HepG2 (cell line): ENCODE results near the gene SLC35B2. TPM values are rescaled to one million over a fixed set of nuclear protein-coding genes. Genes with fewer than 3 reads are reported as not detected.

Experiments used
- ATAC-seq: fragments of 200-7000 bp; cut with Tn5 transposase; 3 replicates; pipeline ENCODE4 v1.9.1; 2020; ENCODE audit warnings: mild to moderate bottlenecking, moderate library complexity
- Bru-seq: library from RNA; stranded (reverse); fragments of 400-500 nt; gene quantifications from one replicate; lab custom pipeline; 2021; lab: Mats Ljungman, UMichigan
- BruChase-seq, 2 experiments: library from RNA; stranded (reverse); fragments of 400-500 nt; gene quantifications; one replicate each; lab custom pipeline; 2021; lab: Mats Ljungman, UMichigan
- BruUV-seq: library from RNA; stranded (reverse); fragments of 400-500 nt; replicated peaks from 2 replicates; lab custom pipeline; 2021; lab: Mats Ljungman, UMichigan
- CTCF ChIA-PET: fragments of 300-600 bp; formaldehyde crosslinking; extraction: SDS; loops from one replicate; lab custom pipeline; 2021; ENCODE audit warnings: low total read pairs, inconsistent platforms, low intra/inter-chr PET ratio; lab: Yijun Ruan, JAX
- POLR2A ChIA-PET: fragments of 350-600 bp; sonication (Branson Sonifier 250); formaldehyde crosslinking; loops from one replicate; lab custom pipeline; 2020; ENCODE audit warnings: antibody characterized with exemption, inconsistent platforms; lab: Yijun Ruan, JAX
- DNase-seq: peaks from one replicate; pipeline ENCODE4 v3.0.0-alpha.2; 2015; ENCODE audit warnings: low spot score
- FAIRE-seq: peaks from 3 replicates; lab custom pipeline; 2011; peaks lifted over from hg19 to GRCh38; lab: Jason Lieb, UNC
- H2AFZ ChIP-seq: one replicate; pipeline ENCODE4 v1.6.1; 2011; ENCODE audit warnings: low read length, inconsistent platforms
- H3K27ac ChIP-seq: fragments of 300-600 bp; 3 replicates; pipeline ENCODE4 v1.8.0; 2011; ENCODE audit warnings: mixed run types, mild to moderate bottlenecking, mixed read lengths, low read length, inconsistent platforms; ENCODE audit not compliant: insufficient read depth; ENCODE audit errors: extremely low read length
- H3K27me3 ChIP-seq, 2 experiments: fragments of 200-600 bp in 1 of 2; 2 replicates in 1 of 2; 3 replicates in 1 of 2; pipeline versions ENCODE4 v1.6.0 to v1.8.0; 2011; ENCODE audit warnings: low read length in 2 of 2, mild to moderate bottlenecking in 2 of 2, moderate library complexity in 2 of 2, inconsistent platforms in 1 of 2; ENCODE audit not compliant: insufficient read depth in 2 of 2, control insufficient read depth in 1 of 2
- H3K36me3 ChIP-seq, 2 experiments: fragments of 200-600 bp in 1 of 2; replicated peaks in 1 of 2; 2 replicates in 1 of 2; 3 replicates in 1 of 2; pipeline versions ENCODE4 v1.5.1 to v1.8.0; 2011; ENCODE audit warnings: low read length in 2 of 2, inconsistent platforms in 1 of 2; ENCODE audit not compliant: insufficient read depth in 2 of 2, control insufficient read depth in 1 of 2
- H3K4me1 ChIP-seq: 2 replicates; pipeline ENCODE4 v1.5.1; 2012; ENCODE audit warnings: low read length, inconsistent platforms; ENCODE audit not compliant: insufficient read depth
- H3K4me2 ChIP-seq: 2 replicates; pipeline ENCODE4 v1.6.0; 2011; ENCODE audit warnings: low read depth, low read length, inconsistent platforms
- H3K4me3 ChIP-seq, 3 experiments: fragments of 200-600 bp in 1 of 3; sonication (generic), shearing (Covaris generic) in 1 of 3; replicated peaks in 1 of 3; 2 replicates each; pipeline ENCODE4 v1.5.1; 2011 to 2016; ENCODE audit warnings: low read length in 3 of 3, inconsistent platforms in 2 of 3, low read depth in 2 of 3, mild to moderate bottlenecking in 2 of 3, control low read depth in 1 of 3, mixed read lengths in 1 of 3; ENCODE audit not compliant: insufficient read depth in 1 of 3
- H3K79me2 ChIP-seq: one replicate; pipeline ENCODE4 v1.6.1; 2011; ENCODE audit warnings: low read length, inconsistent platforms; ENCODE audit not compliant: insufficient read depth
- H3K9ac ChIP-seq: 2 replicates; pipeline ENCODE4 v1.6.0; 2011; ENCODE audit warnings: mild to moderate bottlenecking, low read depth, low read length, inconsistent platforms; ENCODE audit not compliant: insufficient read depth
- H3K9me3 ChIP-seq: 2 replicates; pipeline ENCODE4 v1.5.1; 2012; ENCODE audit warnings: mild to moderate bottlenecking, low read length
- H4K20me1 ChIP-seq: 2 replicates; pipeline ENCODE4 v1.6.0; 2011; ENCODE audit warnings: inconsistent platforms, mild to moderate bottlenecking, low read length, moderate library complexity; ENCODE audit not compliant: insufficient read depth
- HCFC1 ChIP-seq: fragments of 150-350 bp; IDR thresholded peaks from 2 replicates; pipeline ENCODE4 v1.6.1; 2014; ENCODE audit warnings: low read depth, low read length
- NFRKB ChIP-seq: fragments of 450-650 bp; IDR thresholded peaks from 2 replicates; pipeline ENCODE4 v1.6.1; 2017
- PHF8 ChIP-seq: sonication (generic); formaldehyde crosslinking; IDR thresholded peaks from 2 replicates; pipeline ENCODE4 v1.5.0; 2020; ENCODE audit warnings: missing genetic modification reagents
- RBFOX2 ChIP-seq: fragments of 200-400 bp; formaldehyde crosslinking; IDR thresholded peaks from 2 replicates; pipeline ENCODE4 v1.6.1; 2017; ENCODE audit warnings: low read depth, mild to moderate bottlenecking, low read length
- SAP130 ChIP-seq: IDR thresholded peaks from 2 replicates; pipeline ENCODE4 v1.6.1; 2016; ENCODE audit warnings: low read depth
- SOX13 ChIP-seq, 3 experiments: fragments of 450-650 bp in 1 of 3; sonication (generic) in 1 of 3; formaldehyde crosslinking in 1 of 3; IDR thresholded peaks in 2 of 3; conservative IDR thresholded peaks in 1 of 3; 2 replicates each; pipeline versions ENCODE4 v1.5.0 to v1.6.1; 2016 to 2020; ENCODE audit warnings: antibody characterized with exemption in 1 of 3, mild to moderate bottlenecking in 1 of 3, missing compliant biosample characterization in 1 of 3, missing genetic modification reagents in 1 of 3, moderate library complexity in 1 of 3
- THAP11 ChIP-seq: IDR thresholded peaks from 2 replicates; pipeline ENCODE4 v1.6.1; 2016; ENCODE audit warnings: missing biosample characterization, missing genetic modification reagents
- WIZ ChIP-seq: sonication (generic); formaldehyde crosslinking; IDR thresholded peaks from 2 replicates; pipeline ENCODE4 v1.5.1; 2020; ENCODE audit warnings: mild to moderate bottlenecking, missing genetic modification reagents
- ZNF34 ChIP-seq: sonication (generic); formaldehyde crosslinking; IDR thresholded peaks from 2 replicates; pipeline ENCODE4 v1.4.0; 2020; ENCODE audit warnings: mild to moderate bottlenecking, missing genetic modification reagents, borderline replicate concordance
- ZNF549 ChIP-seq: sonication (generic); formaldehyde crosslinking; IDR thresholded peaks from 2 replicates; pipeline ENCODE4 v1.5.0; 2020; ENCODE audit warnings: missing genetic modification reagents
- ZNF772 ChIP-seq: sonication (generic); formaldehyde crosslinking; IDR thresholded peaks from 2 replicates; pipeline ENCODE4 v1.5.0; 2020; ENCODE audit warnings: mild to moderate bottlenecking, missing genetic modification reagents
- ZNF891 ChIP-seq: sonication (generic); formaldehyde crosslinking; IDR thresholded peaks from 2 replicates; pipeline ENCODE4 v1.5.0; 2020; ENCODE audit warnings: mild to moderate bottlenecking, missing genetic modification reagents
- WGBS: methylation state at CpG from one replicate; pipeline ENCODE4 v1.1.6; 2017; ENCODE audit warnings: low lambda C conversion rate; 5-methylcytosine and 5-hydroxymethylcytosine counted together
- in situ Hi-C: cut with HindIII; loops from 2 replicates; pipeline ENCODE4 v1.10.0; 2017; ENCODE audit warnings: low pct_unique_long_range_greater_than_20kb; ENCODE audit not compliant: extremely low pct_ligation_motif_present
- intact Hi-C: fragments of 100-400 bp; cut with micrococcal nuclease; formaldehyde crosslinking; loops from one replicate; pipeline ENCODE4 v1.10.0; 2022; ENCODE audit not compliant: unreplicated experiment
- long read RNA-seq, 2 experiments: library from RNA in 1 of 2; library from polyadenylated mRNA in 1 of 2; stranded (forward) in 1 of 2; unstranded in 1 of 2; transcript quantifications; one replicate each; pipeline ENCODE4 v2.0.0, GENCODE V29; 2019 to 2022
- polyA minus RNA-seq, 3 experiments: library from RNA; depleted of rRNA, polyadenylated mRNA; stranded (reverse); fragments of >200 nt; gene quantifications; 2 replicates each; pipeline ENCODE4 v1.2.3, GENCODE V29; 2011; ENCODE audit warnings: low replicate concordance in 1 of 3
- polyA plus RNA-seq, 8 experiments: library from polyadenylated mRNA; depleted of rRNA in 3 of 8; stranded (reverse) in 7 of 8; unstranded in 1 of 8; fragments of >200 nt; fragmentation: Illumina TruSeq in 4 of 8; extraction: Trizol in 4 of 8; gene quantifications; 2 replicates each; pipeline versions ENCODE4 v1.2.1 to v1.2.3, GENCODE V29; 2011 to 2016; ENCODE audit warnings: low read depth in 4 of 8, missing spikeins in 1 of 8, mixed read lengths in 1 of 8; ENCODE audit not compliant: insufficient read depth in 1 of 8
- total RNA-seq, 5 experiments: library from RNA; depleted of rRNA; stranded (reverse); fragments of >200 nt; fragmentation: Illumina TruSeq; extraction: Trizol; gene quantifications; 2 replicates each; pipeline ENCODE4 v1.2.3, GENCODE V29; 2016; ENCODE audit warnings: low read depth in 1 of 5
- TF ChIP-seq, protein P1 (sequence below): sonication (generic); formaldehyde crosslinking; IDR thresholded peaks from 2 replicates; pipeline ENCODE4 v1.9.0; 2021; ENCODE audit warnings: missing genetic modification reagents, mild to moderate bottlenecking, borderline replicate concordance
- TF ChIP-seq, protein P2 (sequence below): IDR thresholded peaks from 2 replicates; pipeline ENCODE4 v1.6.1; 2016; ENCODE audit warnings: mild to moderate bottlenecking, missing biosample characterization, missing genetic modification reagents

Gene SLC35B2, protein sequence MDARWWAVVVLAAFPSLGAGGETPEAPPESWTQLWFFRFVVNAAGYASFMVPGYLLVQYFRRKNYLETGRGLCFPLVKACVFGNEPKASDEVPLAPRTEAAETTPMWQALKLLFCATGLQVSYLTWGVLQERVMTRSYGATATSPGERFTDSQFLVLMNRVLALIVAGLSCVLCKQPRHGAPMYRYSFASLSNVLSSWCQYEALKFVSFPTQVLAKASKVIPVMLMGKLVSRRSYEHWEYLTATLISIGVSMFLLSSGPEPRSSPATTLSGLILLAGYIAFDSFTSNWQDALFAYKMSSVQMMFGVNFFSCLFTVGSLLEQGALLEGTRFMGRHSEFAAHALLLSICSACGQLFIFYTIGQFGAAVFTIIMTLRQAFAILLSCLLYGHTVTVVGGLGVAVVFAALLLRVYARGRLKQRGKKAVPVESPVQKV
- total RNA-seq (2016; rRNA removed; fragmentation: Illumina TruSeq; extraction: Trizol) (34.9 and 61.1 TPM in 2 replicates), polyA plus RNA-seq (2011; rRNA removed) (148 and 168 TPM in 2 replicates), polyA minus RNA-seq (2011; rRNA and poly(A)+ RNA removed; ENCODE audit: low replicate concordance) (148 and 221 TPM in 2 replicates), Bru-seq, nascent RNA (percentile 88 among the genes with signal in this experiment), BruChase-seq, experiment 1, labeled RNA remaining after a 6-hour chase (percentile 97 among the genes with signal in this experiment), BruChase-seq, experiment 2, labeled RNA remaining after a 2-hour chase (percentile 94 among the genes with signal in this experiment)
- 21.2 and 24.1 TPM in 2 replicates for total RNA-seq (2016; cell fraction: cytosol; rRNA removed; fragmentation: Illumina TruSeq; extraction: Trizol; ENCODE audit: low read depth)
- total RNA-seq (2016; cell fraction: insoluble cytoplasmic fraction; rRNA removed; fragmentation: Illumina TruSeq; extraction: Trizol): 35.1 and 62.8 TPM in 2 replicates
- 44.9 and 53.8 TPM in 2 replicates for total RNA-seq (2016; cell fraction: membrane; rRNA removed; fragmentation: Illumina TruSeq; extraction: Trizol)
- total RNA-seq (2016; cell fraction: nucleus; rRNA removed; fragmentation: Illumina TruSeq; extraction: Trizol): 56.1 and 63.9 TPM in 2 replicates
- 139 and 176 TPM in 2 replicates for polyA plus RNA-seq (2011; cell fraction: cytosol; rRNA removed)
- 99.4 and 112 TPM in 2 replicates for polyA plus RNA-seq (2011; cell fraction: nucleus; rRNA removed)
- polyA plus RNA-seq (2012): 54.8 and 61.1 TPM in 2 replicates
- polyA plus RNA-seq (2016; cell fraction: cytosol; fragmentation: Illumina TruSeq; extraction: Trizol; ENCODE audit: low read depth): 26.8 and 34.1 TPM in 2 replicates
- 41.4 and 43.9 TPM in 2 replicates for polyA plus RNA-seq (2016; cell fraction: insoluble cytoplasmic fraction; fragmentation: Illumina TruSeq; extraction: Trizol; ENCODE audit: low read depth)
- polyA plus RNA-seq (2016; cell fraction: membrane; fragmentation: Illumina TruSeq; extraction: Trizol; ENCODE audit: low read depth): 45.2 and 53.5 TPM in 2 replicates
- 95.9 and 97.5 TPM in 2 replicates for polyA plus RNA-seq (2016; cell fraction: nucleus; fragmentation: Illumina TruSeq; extraction: Trizol; ENCODE audit: insufficient read depth, low read depth)
- 47.0 and 47.4 TPM in 2 replicates for polyA minus RNA-seq (2011; cell fraction: cytosol; rRNA and poly(A)+ RNA removed)
- polyA minus RNA-seq (2011; cell fraction: nucleus; rRNA and poly(A)+ RNA removed): 26.1 and 26.9 TPM in 2 replicates
- long read RNA-seq, experiment 1, transcript SLC35B2-201 (3 exons, 1,898 nt): minor isoform, 5 of 295 reads
- long read RNA-seq, experiment 1, transcript SLC35B2-202 (4 exons, 2,043 nt): major isoform, 242 of 295 reads
- long read RNA-seq, experiment 1, partial matches to known transcripts: 11 of 295 reads
- long read RNA-seq, experiment 1, other reads (novel, unspliced or antisense): 33 of 295 reads
- long read RNA-seq, experiment 2, transcript SLC35B2-202 (4 exons, 2,043 nt): major isoform, 149 of 243 reads
- long read RNA-seq, experiment 2, transcript SLC35B2-203 (3 exons, 1,859 nt): minor isoform, 5 of 243 reads
- long read RNA-seq, experiment 2, partial matches to known transcripts: 22 of 243 reads
- long read RNA-seq, experiment 2, other reads (novel, unspliced or antisense): 65 of 243 reads

DNA sequence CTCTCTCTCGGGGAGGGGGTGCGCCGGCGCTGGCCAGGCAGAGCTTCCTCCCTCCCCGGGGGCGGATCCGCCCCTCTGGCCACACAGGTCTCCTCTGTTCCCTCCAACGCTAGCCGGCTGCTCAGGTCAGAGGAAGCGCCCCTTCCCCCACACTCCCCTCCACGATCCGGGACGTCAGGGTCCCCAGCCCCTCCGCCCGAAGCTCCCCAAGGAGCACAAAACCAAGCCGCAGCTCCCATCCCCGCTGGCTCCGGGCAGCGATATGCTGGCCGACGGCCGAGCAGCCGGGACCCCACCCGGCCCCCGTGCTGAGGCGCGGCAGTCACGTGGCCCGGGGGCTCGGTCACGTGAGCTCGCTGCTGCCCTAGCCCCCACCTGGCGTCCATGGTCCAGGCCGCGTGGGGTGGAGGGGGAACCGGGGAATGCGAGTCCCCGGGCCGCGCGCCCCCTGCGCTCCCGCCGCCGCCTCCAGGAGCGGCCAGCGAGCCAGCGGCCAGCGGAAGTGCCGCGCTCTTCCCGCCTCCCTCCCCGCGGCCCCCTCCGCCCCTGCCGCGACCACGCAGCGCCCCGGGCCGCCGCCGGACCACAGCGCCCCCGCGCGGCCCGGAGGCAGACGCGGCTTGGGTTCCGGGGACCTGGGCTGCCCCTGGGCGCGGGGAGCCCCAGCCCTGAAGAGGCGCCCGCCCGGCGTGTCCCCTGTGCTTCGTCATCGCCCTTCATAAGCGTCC is at the start of gene SLC35B2:
Gene SLC35B2 (minus strand): TSS at position 504 of the 728 bp plus-strand sequence. CDS start 118 bp downstream, at position 386.
- ATAC-seq: peak; percentile 71
- Histone ChIP-seq H3K9me3 (no peaks in the 10 kb centered on the region), H3K36me3 (peaks cover 23 to 56% of the 10 kb centered on the region in 2 experiments), H3K79me2 (peaks cover 15% of the 10 kb centered on the region), H3K4me3 (peak within 1 kb of the TSS; percentile 66 to 84 (median 71)), H3K9ac (peak within 1 kb of the TSS; percentile 92), H3K27ac (peak within 1 kb of the TSS; percentile 93), H3K27me3 (no peaks in the 10 kb centered on the region; a peak in 1 of 5 replicates), H2AFZ (no peak within 1 kb of the TSS), H3K4me1 (peaks cover 53% of the 10 kb centered on the region), H4K20me1 (peaks cover 43% of the 10 kb centered on the region), H3K4me2 (peak within 1 kb of the TSS; percentile 96)
- peak; percentile 73 for FAIRE-seq
- no TSS peak for BruUV-seq
- POLR2A ChIA-PET: interaction anchor here (0.9 to 6.0 kb wide), 27 partner anchors 7 to 628 kb away, joined by 3 to 264 read pairs (median 5); partner anchors contain the start of genes AARS2, CDC5L, GTPBP2 and HSP90AB1
- peak; percentile 88 for DNase-seq
- CTCF ChIA-PET: interaction anchor here (0.7 to 1.5 kb wide), 3 partner anchors 36 to 106 kb away, joined by 3 to 4 read pairs (median 4); no protein-coding TSS in a partner anchor
- intact Hi-C loops (no loop called here), in situ Hi-C loops (no loop called here)
- 0% methylated on average over 30 of the region's 80 CpGs for WGBS
- TF ChIP-seq ZNF549 (CRISPR knock-in tag) (no peak), WIZ (CRISPR knock-in tag) (peak; percentile 83; the same call in 1 of the 2 replicates), HCFC1 (0 out of 2 replicates have a peak, but pooled peaks have one; percentile 8), ZNF772 (peak; percentile 75; the same call in 1 of the 2 replicates), RBFOX2 (peak; percentile 99), PHF8 (peak; percentile 93), THAP11 (CRISPR knock-in tag) (peak; percentile 73), NFRKB (no peak), ZNF34 (CRISPR knock-in tag) (0 out of 2 replicates have a peak, but pooled peaks have one; percentile 60), SOX13 (IDR thresholded peaks at IDR 0.05) (no peak; the same call in 1 of the 2 replicates), SOX13 (CRISPR knock-in tag; conservative IDR thresholded peaks at IDR 0.05 in 1 of 2, IDR thresholded peaks at IDR 0.05 in 1 of 2) (peak in 1 of 2 experiments; percentile 3; a peak in 2 of 4 replicates), SAP130 (CRISPR knock-in tag) (peak; percentile 97), ZNF891 (CRISPR knock-in tag) (peak; percentile 89)
- TF ChIP-seq, protein P1, sequence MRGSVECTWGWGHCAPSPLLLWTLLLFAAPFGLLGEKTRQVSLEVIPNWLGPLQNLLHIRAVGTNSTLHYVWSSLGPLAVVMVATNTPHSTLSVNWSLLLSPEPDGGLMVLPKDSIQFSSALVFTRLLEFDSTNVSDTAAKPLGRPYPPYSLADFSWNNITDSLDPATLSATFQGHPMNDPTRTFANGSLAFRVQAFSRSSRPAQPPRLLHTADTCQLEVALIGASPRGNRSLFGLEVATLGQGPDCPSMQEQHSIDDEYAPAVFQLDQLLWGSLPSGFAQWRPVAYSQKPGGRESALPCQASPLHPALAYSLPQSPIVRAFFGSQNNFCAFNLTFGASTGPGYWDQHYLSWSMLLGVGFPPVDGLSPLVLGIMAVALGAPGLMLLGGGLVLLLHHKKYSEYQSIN (CRISPR knock-in tag): no peak
- TF ChIP-seq, protein P2, sequence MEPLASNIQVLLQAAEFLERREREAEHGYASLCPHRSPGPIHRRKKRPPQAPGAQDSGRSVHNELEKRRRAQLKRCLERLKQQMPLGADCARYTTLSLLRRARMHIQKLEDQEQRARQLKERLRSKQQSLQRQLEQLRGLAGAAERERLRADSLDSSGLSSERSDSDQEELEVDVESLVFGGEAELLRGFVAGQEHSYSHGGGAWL (CRISPR knock-in tag): peak; percentile 85
